ENCODE results near the gene MITF. TPM values are rescaled to one million over a fixed set of nuclear protein-coding genes. Genes with fewer than 3 reads are reported as not detected.

MITF gene
- total and polyA plus RNA-seq, 12 donors = 15.1 to 101 (median 81.7) TPM

DNA sequence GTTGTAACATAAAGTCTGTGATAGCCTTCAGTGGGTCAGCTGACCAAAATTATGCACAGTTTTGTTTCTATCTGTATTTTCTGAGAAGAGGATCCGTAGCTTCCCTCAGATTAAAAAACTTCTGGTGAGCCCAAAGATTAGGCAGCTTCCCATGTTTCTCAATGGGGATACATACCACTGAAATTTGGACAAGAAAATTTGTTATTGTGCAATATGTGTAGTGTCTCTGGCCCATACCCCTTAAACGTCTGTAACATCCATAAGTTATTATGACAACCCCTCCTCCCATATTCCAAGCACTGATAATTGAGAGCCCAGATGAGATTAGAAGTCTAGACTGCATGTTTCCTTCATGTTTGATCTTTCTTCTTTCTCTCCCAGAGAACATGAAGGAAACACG is 1.9 kb upstream of the MITF start:
- intact Hi-C loops (cut with DNase I) = loop anchor here in 3 of 10 donors (5.0 kb wide), 3 partner anchors 40 to 50 kb away; no protein-coding TSS in a partner anchor
- Histone ChIP-seq H3K27me3 (peaks cover 0 to 6% (median 0%) of the 10 kb centered on the region in 7 donors), H3K4me3 (no peak overlapping the region), H3K27ac (peak overlapping the region in 2 of 10 donors; percentile 93 to 95), H3K4me1 (peaks cover 0 to 35% (median 8%) of the 10 kb centered on the region in 9 donors), H3K36me3 (no peaks in the 10 kb centered on the region), H3K9me3 (no peaks in the 10 kb centered on the region)
- DNase-seq (no peak), ATAC-seq (no peak)
- TF ChIP-seq, protein P1, sequence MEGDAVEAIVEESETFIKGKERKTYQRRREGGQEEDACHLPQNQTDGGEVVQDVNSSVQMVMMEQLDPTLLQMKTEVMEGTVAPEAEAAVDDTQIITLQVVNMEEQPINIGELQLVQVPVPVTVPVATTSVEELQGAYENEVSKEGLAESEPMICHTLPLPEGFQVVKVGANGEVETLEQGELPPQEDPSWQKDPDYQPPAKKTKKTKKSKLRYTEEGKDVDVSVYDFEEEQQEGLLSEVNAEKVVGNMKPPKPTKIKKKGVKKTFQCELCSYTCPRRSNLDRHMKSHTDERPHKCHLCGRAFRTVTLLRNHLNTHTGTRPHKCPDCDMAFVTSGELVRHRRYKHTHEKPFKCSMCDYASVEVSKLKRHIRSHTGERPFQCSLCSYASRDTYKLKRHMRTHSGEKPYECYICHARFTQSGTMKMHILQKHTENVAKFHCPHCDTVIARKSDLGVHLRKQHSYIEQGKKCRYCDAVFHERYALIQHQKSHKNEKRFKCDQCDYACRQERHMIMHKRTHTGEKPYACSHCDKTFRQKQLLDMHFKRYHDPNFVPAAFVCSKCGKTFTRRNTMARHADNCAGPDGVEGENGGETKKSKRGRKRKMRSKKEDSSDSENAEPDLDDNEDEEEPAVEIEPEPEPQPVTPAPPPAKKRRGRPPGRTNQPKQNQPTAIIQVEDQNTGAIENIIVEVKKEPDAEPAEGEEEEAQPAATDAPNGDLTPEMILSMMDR (IDR thresholded peaks at IDR 0.05) = no peak
- WGBS, 2 donors = 57 to 58% methylated on average over 3 of the region's 3 CpGs

DNA sequence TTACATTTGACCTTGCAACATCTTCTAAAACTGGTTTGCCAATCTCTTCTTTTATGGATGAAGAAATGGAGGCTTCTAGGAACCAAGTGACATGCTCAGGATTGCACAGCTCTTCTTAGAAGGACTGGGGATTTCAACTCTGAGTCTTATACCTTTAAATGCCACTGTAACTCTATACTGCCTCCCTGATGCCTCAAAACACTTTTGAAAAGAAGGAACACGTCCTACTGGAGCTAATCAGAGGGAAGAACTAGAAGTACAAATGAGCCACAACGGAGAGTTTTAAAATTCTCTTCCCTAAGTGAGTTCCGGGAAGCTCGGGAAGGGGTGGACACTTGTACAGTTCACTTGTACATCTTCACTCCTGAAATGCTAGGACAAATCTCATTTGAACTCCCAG is 949 bp upstream of the MITF start:
- ATAC-seq = peak in 6 of 8 donors; percentile 2 to 32 (median 15)
- 0 to 1% methylated on average over 4 of the region's 4 CpGs for WGBS, 2 donors
- intact Hi-C loops (cut with DNase I) = loop anchor here in 3 of 10 donors (5.0 kb wide), 3 partner anchors 41 to 49 kb away; no protein-coding TSS in a partner anchor

DNA sequence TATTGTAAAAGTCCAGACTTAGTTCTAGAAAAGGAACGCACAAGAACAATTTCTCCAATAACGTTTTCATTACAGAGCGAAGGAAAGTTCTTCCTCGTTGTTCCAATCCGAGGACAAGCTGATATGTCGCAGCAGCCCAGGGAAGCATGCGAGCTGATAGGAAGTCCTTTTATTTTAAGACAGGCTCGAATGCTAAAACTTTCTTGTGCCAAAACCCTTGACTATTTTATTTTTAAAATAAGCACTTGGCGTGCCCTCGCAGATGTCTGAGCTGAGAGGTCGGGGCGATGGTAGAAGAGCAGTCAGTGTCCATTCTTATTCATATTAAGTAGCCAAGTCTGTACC is 433 bp upstream of the MITF start:
- DNase-seq = no peak
- TF ChIP-seq, protein P1 (IDR thresholded peaks at IDR 0.05) = no peak
- peaks cover 0 to 49% (median 14%) of the 10 kb centered on the region in 9 donors for H3K4me1 ChIP-seq
- 0 to 1% methylated on average over 12 of the region's 12 CpGs for WGBS, 2 donors
- H3K27ac ChIP-seq = peak overlapping the region; percentile 65 to 96 (median 92)
- H3K27me3 ChIP-seq = peaks cover 0 to 6% (median 0%) of the 10 kb centered on the region in 7 donors
- intact Hi-C loops (cut with DNase I) = loop anchor here in 3 of 10 donors (5.0 kb wide), 3 partner anchors 42 to 48 kb away; no protein-coding TSS in a partner anchor
- no peaks in the 10 kb centered on the region for H3K9me3 ChIP-seq
- ATAC-seq = peak; percentile 2 to 43 (median 36)
- no peaks in the 10 kb centered on the region for H3K36me3 ChIP-seq
- peak overlapping the region; percentile 33 to 98 (median 92) for H3K4me3 ChIP-seq

More for the DNA sequence above, 949 bp upstream of the MITF start:
- H3K4me3 ChIP-seq = peak overlapping the region; percentile 33 to 98 (median 92)
- TF ChIP-seq, protein P1 (IDR thresholded peaks at IDR 0.05) = peak in 1 of 9 donors; percentile 7
- peaks cover 0 to 6% (median 0%) of the 10 kb centered on the region in 7 donors for H3K27me3 ChIP-seq
- H3K27ac ChIP-seq = peak overlapping the region; percentile 65 to 96 (median 92)
- no peaks in the 10 kb centered on the region for H3K9me3 ChIP-seq
- DNase-seq = no peak
- no peaks in the 10 kb centered on the region for H3K36me3 ChIP-seq
- H3K4me1 ChIP-seq = peaks cover 0 to 44% (median 14%) of the 10 kb centered on the region in 9 donors

DNA sequence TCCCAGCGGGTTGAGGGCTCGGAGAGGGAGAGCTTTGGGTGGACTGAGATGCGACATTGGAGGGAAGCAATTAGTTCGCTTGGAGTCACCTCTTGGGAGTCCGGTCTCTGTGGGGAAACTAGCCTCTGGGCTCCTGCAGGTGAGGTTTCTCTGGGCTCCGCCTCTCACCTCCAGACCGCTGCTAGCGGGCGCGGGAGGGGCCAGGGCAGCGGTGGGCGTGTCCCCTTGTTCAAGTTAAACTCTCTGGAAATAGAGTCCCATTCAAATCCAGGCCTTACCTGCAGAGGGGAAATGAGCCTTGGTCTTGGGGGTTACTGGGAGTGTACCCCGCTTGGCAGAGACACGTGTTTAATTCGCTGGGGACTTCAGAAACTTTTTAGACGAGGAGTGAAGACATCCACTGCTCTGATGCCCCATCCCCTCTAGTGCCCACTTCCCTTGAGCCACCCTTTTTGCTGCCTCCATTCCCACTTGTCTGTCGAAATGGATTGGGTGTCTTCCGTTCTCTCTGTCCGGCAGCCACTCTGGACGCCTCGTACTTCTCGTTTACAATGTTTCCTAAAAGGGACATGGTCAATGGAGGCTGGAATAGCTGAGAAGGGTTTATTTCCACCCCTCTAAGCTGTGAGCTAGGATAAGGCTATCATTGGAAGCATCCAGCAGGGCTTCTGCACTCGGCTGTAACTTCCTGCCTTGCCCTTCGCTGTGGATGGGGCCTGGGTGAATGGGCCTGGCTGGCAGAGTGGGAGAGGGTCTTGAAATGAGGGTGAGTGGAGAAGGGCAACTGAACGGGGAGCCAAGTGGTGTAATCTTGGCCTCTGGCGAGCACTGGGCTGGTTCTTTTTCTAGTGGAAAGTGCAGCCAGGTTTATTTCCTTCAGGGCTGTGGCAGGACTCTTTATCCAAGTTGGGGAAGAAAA is 1.1 kb downstream of the MITF start:
- peaks cover 0 to 6% (median 0%) of the 10 kb centered on the region in 7 donors for H3K27me3 ChIP-seq
- DNase-seq = peak; percentile 22 to 26
- no peaks in the 10 kb centered on the region for H3K9me3 ChIP-seq
- peaks cover 0 to 62% (median 19%) of the 10 kb centered on the region in 9 donors for H3K4me1 ChIP-seq
- intact Hi-C loops (cut with DNase I) = loop anchor here in 4 of 10 donors (5.0 kb wide), 2 partner anchors 47 to 52 kb away; no protein-coding TSS in a partner anchor
- peak in 5 of 8 donors; percentile 5 to 37 (median 23) for ATAC-seq
- H3K27ac ChIP-seq = peak overlapping the region; percentile 84 to 96 (median 92)
- no peaks in the 10 kb centered on the region for H3K36me3 ChIP-seq
- peak overlapping the region; percentile 76 to 98 (median 92) for H3K4me3 ChIP-seq
- 11 to 18% methylated on average over 26 of the region's 26 CpGs for WGBS, 2 donors
- TF ChIP-seq, protein P1 (IDR thresholded peaks at IDR 0.05) = no peak
